HG03066 (cell line): ENCODE data around the gene GYPB.
A peak's percentile ranks its signal among the peaks of the same experiment; 100 is the strongest.
"Not testable (repeated sequence)": the region's sequence is repeated elsewhere in the genome, so short reads cannot be mapped to it uniquely, and the experiment has no call there.

ENCODE experiments used
- ATAC-seq: cut with Tn5 transposase; IDR thresholded peaks from one replicate; pipeline ENCODE4 v1.9.1; 2021; ENCODE audit warnings: low read depth; ENCODE audit not compliant: unreplicated experiment

GYPB gene

DNA sequence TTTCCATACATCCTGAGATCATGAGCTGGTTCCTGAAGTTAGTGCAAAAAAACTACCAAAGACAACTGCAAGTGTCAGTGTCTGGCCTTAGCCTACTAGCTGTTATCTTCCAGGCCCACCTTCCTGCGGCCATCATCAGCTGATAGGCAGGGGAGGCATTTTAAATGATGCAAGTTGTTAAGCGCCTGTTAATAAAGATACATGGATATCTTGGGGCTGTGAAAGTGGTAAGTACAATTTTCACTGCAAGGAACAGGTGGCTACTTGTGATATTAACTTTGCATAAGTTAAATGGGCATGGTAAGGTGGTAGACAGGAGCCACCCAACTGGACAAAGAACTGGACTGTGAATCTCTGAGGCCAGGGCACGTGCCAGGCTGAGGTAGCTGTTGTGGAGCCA, at the start of gene GYPB:
Gene GYPB (minus strand): TSS at position 104 of the 400 bp plus-strand sequence. CDS start 93 bp downstream, at position 11.
- not testable (repeated sequence) for ATAC-seq

DNA sequence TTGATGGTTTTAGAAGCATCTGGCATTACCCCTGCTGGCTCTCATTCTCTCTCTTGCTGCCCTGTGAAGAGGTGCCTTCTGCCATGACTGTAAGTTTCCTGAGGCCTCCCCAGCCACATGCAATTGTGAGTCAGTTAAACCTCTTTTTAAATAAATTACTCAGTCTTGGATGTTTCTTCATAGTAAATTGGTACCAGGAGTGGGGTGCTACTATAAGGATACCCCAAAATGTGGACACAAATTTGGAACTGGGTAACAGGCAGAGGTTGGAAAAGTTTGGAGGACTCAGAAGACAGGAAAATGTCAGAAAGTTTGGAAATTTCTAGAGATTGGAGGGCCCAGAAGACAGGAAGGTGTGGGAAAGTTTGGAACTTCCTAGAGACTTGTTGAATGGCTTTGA, 42.4 kb upstream of the GYPB start:
- ATAC-seq, result not testable (repeated sequence)

DNA sequence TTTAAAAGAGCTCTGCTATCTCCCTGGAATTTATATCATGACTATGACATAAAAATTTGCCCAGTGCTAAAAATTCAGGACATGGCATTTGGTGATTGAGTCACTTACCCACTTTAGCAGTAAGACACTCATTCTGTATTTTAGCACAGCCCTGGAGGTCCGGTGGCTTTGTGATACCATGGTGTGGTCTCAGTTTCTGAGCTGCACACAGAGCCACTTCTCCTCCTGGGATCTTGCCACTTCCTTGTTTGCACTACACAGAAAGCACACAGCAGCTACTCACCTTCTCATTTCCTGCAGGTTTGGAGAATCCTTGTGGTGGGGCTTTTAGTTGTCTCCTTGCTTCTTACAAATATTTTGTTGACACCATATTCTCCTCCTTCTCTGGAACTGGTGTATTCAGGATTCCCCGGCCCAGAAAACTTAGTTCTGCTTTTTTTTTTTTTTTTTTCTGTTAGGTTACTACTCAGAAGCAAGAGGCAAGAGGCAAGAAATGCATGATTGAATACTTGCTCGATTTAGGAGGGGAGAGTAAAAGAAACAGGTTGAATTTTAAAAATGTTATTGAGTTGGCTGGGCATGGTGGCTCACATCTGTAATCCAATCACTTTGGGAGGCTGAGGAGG, 41.2 kb upstream of the GYPB start:
- not testable (repeated sequence) for ATAC-seq

DNA sequence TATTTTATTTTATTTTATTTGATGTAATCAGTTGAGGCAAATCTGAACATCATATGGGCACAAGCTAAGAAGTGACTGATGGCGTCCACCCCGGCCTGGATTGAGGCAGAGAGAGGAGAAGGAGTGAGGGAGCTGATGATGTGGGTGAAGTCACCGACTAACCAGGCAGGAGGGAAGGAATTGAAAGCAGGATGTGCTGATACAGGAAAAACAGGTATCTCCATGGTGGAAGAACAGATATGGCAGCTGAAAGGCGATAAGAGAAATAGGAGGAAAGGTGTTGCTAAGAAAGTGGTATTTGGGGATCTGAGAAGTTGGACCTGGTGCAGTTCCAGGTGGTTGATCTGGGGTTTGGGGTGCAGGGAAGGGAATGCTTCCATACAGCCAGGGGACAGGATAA, 37.6 kb upstream of the GYPB start:
- no peak for ATAC-seq

DNA sequence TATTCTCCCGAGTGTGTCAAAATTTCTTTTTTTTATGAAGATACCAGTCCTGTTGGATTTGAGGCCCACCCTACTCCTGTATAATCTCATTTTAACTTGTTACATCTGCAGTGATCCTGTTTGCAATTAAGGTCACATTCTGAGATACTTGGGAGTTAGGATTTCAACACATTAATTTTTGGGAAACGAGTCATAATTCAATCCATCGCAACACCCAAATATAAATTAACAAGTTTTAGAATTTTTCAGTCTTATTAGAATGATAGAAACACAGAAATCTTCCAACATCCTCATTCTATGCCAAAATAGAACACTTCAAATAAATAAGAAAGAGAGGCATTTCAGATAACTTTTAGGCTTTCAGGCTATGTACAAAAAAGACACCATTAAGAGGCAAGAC, 36.2 kb upstream of the GYPB start:
- not testable (repeated sequence) for ATAC-seq

DNA sequence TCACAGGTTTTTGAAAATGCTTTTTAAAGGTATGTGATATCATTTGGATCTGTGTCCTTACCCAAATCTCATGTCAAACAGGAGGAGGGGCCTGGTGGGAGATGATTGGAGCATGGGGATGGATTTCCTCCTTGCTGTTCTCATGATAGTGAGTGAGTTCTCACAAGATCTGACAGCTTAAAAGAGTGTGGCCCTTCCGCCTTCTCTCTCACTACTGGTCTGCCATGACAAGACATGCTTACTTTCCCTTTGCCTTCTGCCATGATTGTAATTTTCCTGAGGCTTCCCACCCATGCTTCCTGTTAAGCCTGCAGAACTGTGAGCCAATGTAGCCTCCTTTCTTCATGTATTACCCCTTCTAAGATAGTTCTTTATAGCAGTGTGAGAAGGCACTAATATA, 32.3 kb upstream of the GYPB start:
- not testable (repeated sequence) for ATAC-seq

DNA sequence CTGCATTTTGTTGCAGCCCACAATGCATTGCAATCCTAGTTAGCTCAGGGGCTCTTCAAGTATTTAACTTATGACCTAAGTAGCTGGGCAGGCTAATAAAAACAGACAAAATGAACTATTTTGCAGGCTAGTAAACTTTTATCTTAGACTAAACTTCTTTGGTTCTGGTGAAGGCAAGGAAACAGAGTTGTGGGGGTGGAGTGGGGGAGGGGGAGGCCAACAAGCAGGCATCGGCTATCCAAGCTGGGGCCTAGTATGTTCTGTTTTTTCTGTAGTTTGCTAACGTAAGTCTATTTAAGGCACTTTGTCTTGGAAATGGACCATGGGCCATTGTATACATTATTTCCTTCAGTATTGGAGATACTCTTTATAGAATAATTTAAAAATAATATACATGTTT, 31.5 kb upstream of the GYPB start:
- ATAC-seq, result not testable (repeated sequence)

DNA sequence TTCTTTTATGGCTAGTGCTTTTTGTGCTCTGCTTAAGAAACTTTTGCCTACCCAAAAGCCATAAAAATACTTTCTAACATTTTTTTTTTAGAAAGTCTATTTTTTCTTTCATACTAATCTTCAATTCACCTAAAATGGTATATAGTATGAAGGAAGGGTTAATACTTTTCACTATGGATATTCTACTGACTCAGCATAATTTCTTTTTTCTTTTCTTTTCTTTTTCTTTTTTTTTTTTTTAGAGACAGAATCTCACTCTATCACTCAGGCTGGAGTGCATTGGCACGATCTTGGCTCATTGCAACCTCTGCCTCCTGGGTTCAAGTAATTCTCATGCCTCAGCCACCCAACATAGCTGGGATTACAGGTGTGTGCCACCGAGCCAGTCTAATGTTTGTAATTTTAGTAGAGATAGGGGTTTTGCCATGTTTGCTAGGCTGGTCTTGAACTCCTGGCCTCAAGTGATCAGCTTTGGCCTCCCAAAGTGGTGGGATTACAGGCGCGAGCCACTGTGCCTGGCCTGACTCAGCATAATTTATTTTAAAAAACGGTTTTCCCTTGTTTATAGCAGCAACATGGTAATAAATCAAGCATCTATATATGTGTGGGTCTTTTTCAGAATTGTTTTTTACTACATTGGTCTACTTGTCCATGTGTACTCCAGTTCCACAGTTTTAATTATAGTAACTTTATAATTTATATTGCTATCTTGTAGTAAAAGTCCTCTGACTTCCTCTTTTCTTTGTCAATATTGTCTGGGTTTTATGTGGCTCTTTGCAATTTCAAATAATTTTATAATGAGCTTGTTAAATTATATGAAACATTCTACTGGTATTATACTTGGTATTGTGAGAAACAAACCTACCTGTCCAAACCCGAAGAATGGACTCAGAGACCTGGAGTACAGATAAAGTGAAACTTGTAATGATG, 30.6 kb upstream of the GYPB start:
- ATAC-seq, result not testable (repeated sequence)

DNA sequence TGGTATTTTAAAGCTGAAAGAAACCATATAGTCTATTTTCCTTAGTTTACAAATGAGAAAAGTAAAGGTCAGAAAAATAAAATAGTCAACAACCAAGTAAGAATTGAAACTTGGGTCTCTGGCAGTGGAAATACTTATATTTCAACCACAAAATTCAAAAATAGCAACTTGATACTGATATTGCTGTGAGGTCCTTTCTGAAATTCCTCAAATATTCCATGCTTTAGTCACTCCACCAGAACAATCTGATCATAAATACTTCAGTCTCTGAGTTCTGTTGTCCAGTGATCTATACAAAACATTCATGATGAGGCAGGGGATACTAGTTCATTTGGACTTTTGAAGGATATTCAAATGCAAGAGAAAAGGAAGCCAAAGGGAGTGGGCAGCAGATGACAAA, 25.8 kb upstream of the GYPB start:
- not testable (repeated sequence) for ATAC-seq

DNA sequence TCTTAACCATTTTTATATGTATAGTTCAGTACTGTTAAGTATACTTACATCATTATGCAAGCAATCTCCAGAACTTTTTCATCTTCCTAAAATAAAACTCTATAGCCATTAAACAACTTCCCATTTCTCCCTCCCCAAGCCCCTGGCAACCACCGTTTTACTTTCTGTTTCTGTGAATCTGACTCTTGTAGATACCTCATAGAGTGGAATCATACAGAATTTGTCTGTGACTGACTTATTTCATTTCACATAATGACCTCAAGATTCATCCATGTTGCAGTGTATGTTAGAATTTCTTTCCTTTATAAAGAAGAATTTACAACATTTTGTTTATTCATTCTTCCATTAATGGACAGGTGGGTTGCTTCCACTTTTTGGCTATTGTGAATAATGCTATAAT, 13.4 kb upstream of the GYPB start:
- ATAC-seq, result not testable (repeated sequence)

DNA sequence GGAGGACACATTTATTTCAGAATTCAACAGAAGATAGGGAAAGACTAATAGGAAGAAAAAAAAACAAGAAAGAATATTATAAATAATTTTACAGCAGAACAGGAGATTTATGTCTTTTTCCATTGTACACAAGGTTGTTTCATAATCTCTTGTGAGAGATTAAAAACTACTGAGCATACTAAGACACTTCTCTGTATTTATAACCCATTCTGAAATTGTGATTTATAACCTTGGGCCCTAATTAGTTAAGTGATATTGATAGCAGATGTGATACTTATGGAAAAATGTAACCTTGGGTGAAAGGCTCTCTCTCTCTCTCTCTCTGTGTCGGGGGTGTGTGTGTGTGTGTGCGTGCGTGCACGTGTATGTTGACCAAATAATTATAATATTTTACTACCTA, 12.7 kb upstream of the GYPB start:
- ATAC-seq, result not testable (repeated sequence)

DNA sequence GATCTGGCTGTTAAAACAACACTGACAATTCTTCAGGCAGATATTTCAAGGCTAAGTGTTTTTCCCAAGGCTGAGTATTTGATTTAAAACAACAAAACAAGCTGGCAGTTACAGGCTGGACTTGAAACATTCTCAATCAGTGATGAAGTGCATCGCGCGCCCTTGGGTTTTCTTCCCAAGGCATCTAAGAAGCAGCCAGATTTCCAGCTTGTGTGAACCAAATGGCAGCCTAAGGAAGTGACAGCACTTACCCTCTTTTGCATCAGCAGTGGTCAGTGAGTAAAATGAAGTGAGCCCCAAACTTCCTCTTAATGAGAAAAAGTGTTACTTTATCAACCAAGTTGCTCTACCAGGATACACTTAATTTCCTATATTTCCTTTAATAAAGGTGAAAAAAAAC, 12.2 kb upstream of the GYPB start:
- ATAC-seq, result not testable (repeated sequence)

DNA sequence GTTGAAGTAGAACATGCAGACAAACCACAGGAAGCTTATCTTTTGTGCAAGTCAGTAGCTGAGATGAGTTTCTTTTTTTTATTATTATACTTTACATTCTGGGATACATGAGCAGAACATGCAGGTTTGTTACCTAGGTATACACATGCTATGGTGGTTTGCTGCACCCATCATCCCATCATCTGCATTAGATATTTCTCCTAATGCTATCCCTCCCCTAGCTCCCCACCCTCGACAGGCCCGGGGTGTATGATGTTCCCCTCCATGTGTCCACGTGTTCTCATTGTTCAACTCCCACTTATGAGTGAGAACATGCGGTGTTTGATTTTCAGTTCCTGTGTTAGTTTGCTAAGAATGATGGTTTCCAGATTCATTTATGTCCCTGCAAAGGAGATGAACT, 11.5 kb upstream of the GYPB start:
- ATAC-seq, result not testable (repeated sequence)

DNA sequence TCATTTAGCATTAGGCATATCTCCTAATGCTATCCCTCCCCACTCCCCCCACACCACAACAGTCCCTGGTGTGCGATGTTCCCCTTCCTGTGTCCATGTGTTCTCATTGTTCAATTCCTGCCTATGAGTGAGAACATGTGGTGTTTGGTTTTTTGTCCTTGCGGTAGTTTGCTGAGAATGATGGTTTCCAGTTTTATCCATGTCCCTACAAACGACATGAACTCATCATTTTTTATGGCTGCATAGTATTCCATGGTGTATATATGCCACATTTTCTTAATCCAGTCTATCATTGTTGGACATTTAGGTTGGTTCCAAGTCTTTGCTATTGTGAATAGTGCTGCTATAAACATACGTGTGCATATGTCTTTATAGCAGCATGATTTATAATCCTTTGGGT, 7.5 kb upstream of the GYPB start:
- not testable (repeated sequence) for ATAC-seq

DNA sequence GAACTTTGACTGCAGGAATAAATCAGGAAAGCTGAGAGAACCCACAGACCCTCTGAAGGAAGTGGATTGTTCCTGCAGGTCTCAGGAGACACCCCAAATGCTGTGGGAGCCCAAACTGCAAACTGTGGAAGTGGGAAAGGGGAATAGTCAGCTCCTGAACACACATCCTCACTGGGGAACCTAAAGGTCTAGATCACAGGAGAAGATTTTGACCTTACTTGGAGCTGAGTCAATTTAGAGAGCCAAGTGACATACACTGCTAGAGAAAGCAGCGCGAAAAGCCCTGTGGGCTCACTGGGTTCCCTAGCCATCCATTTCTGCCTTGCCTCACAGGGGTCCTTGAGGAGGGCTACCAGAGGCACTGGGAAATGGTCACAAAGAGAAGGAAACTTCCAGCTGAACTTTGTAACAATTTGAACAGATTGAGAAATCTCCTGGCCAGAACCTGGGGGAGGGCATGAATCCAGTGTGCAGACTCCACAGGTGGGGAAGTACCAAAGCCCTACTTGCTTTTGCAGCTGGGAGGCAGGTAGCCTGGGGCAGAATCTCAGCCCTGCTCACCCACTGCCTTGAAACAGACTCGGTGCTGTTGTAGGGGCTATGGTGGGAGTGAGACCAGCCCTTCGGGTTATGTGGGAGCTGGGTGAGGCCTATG, 5.3 kb upstream of the GYPB start:
- ATAC-seq, result not testable (repeated sequence)

DNA sequence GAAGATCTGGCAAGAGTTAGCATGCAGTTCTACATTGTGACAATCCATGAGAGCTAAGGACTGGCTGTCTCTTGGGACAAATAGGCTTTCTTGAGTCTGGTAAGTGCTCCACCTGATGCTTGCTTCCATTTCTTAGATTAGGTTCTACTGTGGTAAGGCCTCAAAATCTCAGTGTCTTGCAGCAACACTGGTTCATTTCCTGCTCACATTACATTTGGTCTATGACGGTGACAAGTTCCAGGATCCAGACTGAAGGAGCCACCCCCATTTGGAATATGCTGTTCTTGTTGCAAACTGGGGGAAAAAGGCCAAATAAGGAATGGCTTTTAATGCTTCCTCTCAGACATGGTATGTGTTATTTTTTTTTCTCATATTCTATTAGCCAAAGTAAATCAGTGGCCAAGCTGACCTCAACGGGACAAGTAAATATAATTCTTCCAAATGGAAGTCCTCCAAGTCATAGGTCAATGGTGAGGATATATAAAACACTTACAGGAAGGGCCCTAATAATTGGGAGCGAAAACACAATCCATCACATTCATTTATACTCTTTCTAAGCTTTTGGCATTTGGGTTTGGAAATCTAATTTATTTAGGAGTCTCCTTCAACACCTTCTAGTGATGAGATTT, 3.7 kb upstream of the GYPB start:
- ATAC-seq, result not testable (repeated sequence)

DNA sequence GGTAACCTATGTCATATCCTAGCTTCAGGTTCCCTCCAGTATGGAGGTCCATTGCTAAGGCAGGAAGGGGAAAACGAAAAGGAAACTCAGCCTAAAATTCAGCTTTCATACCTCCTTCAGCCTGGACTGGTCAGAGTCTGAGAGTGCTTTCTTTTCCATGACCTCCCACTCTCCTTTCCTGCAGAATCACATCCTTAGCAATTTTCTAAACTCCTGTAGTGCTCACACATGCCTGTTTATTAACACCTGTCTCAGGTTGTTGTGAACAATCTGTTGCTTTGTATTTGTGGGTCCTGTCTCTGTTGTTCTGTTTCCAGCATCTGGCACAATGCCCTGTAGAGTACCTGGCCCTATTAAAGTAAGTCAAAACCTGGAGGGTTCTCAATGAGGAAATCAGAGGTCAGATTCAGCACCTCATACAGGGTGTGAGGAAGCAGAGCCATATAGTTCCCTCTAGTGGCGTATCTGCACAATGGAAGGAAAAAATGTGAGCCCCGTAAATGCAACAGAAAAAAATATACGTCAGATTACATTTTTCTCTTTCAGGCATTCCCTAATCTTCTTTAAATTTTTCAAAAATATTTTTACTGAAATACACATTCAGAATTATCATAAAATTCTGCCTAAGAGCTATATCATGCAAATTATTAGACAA, 2.3 kb upstream of the GYPB start:
- peak; percentile 75 for ATAC-seq

DNA sequence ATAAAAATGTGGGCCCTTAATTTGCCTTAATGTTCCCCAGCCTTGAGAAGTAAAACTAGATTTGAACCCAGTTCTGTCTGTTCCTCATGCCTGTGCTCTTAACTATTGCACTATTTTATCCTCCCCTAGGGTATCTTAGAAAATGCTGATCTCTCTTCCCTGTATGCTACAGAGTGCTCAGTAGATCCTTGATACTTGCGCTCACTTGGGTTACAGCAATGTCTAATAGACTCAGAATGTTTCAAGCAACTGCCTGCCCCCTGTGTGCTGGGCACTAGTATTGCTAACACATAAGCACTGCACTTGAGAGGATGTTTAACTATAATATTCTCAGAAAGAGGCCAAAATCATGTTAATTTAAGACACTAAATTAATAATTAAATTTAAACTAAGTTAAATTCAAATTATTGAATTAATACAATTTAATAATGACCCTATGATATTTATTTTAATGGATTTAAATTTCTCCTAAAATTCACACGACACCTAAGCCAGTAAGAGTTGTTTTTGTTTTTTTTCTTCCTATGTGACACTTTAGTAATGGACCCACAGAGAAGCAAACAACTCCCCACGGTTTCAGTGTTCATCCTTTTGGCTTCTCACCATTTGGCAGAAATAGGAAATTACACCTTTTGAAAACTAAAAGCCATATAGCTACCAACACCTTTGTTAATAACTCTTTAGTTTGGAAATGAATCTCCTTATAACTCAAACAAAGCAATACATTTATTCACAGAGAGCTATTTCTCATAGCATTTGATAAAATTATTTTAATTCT, 768 bp downstream of the GYPB start:
- not testable (repeated sequence) for ATAC-seq

DNA sequence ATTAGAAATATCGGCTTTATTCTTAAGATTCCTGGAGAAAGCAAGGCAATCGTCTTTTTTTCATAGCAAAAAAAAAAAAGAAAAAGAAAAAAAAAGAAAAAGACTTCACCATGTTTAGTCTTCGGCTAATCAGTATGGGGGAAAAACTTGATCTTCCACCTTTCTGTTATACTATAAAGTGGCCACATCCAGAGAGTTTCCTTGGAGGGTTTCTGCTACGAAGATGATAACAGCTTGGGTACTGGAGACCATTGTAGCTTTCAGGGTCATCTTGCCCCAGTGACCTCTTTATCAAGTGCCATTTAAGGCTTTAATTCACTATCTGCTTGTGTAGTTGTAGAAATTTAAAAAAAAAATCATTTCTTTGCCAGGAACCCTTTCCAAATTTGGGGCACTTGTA, 1.9 kb downstream of the GYPB start:
- not testable (repeated sequence) for ATAC-seq
